ENCODE results near the gene LRRC3. TPM values are rescaled to one million over a fixed set of nuclear protein-coding genes. Genes with fewer than 3 reads are reported as not detected.
A peak's percentile ranks its signal among the peaks of the same experiment; 100 is the strongest.

Gene LRRC3
- total RNA-seq, 1 donor from 2014 or later: 0.99 TPM

DNA sequence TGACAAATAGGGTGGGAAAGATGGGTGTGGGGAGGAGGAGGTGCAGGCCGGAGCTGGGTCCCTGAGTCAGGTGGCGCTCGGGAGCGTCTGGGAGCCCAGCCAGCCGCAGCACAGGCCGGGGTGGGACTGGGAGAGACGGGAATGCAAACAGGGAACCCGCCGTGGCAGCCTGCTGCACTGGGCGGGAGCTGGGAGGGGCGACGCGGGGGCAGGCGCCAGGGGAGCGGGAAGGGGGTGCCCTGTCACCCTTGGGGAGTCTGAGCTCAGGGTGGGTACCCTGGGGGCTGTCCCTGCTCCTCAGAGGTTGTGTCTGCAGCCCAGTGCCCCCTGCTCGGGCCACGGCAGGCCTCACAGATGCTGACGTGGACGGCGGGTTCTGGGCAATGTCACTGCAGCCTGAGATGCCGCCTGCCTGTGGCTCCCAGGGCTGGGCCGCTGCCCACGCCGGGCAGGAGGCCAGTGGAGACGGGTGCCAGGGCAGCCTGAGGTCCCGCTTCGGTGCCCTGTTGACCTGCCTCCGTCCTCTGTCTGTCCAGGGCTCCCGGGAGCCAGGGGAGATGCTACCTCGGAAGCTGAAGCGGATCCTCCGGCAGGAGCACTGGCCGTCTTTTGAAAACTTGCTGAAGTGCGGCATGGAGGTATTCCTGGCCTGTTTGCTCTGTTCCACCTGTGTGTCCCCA lies 16.6 kb upstream of the LRRC3 start:
- DNase-seq (ENCODE audit: low read depth in 2 of 2): no peak

DNA sequence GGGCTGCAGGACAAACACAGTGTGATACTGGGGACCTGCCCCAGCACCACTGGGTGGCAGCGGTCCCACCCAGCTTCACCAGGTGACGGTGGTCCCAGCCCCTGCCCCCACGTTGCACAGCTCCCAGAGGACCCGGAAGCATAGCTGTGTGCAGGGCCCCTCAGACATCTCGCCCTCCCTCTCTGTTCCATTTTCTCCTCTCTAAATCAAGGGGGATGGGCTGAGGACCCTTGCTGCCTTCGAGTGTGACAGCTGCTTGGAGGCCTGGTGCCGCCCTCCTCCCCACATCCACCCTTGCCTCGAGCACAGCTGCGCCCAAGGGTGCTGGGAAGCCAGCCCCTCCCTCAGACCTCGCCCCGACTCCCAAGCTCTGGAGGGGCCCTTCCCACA lies 16.1 kb upstream of the LRRC3 start:
- no peak for DNase-seq (ENCODE audit: low read depth in 2 of 2)

DNA sequence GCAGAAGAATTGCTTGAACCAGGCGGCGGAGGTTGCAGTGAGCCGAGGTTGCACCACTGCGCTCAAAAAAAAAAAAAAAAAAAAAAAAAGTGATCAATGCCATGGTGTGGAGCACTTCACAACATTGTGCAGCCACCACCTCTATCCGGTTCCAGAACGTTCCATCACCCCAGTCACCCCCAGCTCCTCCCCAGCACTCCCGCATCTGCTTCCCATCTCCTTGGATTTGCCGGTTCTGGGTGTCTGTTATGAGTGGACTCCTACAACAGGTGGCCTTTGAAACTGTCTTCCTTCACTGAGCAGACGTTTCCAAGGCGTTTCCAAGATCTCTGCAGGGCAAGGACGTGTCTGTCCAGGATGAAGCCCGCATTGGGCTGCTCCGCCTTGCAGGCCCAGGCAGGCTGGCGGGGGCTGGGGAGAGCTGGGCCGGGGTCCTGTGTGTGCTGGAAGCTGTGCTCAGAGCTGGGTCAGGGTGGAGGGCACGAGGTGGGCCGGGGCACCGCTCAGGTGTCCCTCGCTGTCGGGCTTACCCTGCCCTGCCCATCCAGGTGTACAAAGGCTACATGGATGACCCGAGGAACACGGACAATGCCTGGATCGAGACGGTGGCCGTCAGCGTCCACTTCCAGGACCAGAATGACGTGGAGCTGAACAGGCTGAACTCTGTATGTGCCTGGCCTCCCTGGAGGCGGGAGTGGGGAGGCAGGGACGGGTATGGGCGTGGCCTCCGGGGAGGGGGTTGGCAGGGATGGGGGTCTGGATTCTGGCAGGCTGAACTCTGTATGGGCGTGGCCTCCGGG lies 14.9 kb upstream of the LRRC3 start:
- DNase-seq (ENCODE audit: low read depth in 2 of 2): no peak

- no peak for DNase-seq (ENCODE audit: low read depth in 2 of 2)
These were observed 14.3 kb upstream of the LRRC3 start for GRCh38 chr21:44441041-44441400.

- no peak for DNase-seq (ENCODE audit: low read depth in 2 of 2)
These were observed 13.6 kb upstream of the LRRC3 start for GRCh38 chr21:44441581-44442265.

DNA sequence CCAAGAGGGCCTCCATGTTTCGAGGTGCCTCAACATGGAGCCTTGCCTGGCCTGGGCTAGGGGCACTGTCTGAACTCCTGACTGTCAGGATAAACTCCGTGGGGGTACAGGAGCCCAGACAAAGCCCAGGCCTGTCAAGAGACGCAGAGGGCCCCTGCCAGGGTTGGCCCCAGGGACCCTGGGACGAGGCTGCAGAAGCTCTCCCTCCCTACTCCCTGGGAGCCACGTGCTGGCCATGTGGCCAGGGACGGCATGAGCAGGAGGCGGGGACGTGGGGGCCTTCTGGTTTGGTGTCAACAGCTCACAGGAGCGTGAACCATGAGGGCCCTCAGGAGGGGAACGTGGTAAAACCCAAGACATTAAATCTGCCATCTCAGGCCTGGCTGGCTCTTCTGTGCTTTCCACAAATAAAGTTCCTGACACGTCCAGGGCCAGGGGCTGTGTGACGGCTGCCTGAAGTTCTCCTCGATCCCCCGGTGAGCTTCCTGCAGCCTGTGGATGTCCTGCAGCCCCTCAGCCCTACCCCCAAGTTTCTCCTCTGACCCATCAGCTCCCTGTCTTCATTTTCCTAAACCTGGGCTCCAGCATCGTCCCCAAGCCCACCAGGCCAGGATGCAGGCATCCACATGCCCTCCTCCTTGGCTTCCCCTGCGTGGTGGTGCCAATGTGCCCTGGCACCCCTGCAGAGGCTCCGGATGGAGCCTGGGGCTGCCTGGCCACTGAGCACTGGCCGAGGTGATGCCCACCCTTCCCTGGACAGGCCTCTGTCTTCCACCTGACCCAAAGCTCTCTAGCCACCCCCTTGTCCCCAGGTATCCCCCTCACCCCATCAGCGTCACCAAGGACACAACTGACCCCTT lies 12.8 kb upstream of the LRRC3 start:
- no peak for DNase-seq (ENCODE audit: low read depth in 2 of 2)

- no peak for DNase-seq (ENCODE audit: low read depth in 2 of 2)
These were observed 11.9 kb upstream of the LRRC3 start for GRCh38 chr21:44443291-44443890.

- no peak for DNase-seq (ENCODE audit: low read depth in 2 of 2)
These were observed 11.4 kb upstream of the LRRC3 start for GRCh38 chr21:44443891-44444285.

- no peak for DNase-seq (ENCODE audit: low read depth in 2 of 2)
These were observed 10.9 kb upstream of the LRRC3 start for GRCh38 chr21:44444286-44444931.

DNA sequence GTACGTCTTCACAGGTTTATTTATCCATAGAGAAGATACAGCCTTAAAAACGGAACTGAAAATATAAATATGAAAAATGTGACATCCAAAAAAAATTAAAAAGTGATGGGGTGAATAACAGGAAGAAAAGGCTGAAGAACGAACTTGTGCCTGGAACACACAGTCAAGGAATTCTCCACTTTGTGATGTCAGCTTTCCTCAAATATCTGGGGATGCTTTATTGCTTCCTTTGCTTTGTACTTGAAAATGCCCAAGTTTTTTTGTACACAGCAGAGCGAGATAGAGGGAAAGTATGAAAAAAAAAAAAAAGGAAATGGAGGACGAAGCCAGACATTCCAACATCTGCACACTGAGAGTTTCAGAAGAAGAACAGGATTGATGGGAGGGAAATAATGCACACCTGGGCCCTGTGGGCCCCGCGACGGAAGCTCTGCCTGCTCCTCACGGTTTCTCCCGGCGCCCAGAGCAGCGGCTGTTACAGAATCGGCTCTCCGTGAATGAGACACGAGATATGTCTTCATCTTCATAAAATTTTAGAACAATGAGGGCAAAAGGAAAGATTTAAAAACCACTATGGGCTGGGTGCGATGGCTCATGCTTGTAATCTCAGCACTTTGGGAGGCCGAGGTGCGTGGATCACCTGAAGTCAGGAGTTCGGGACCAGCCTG lies 10.0 kb upstream of the LRRC3 start:
- no peak for DNase-seq (ENCODE audit: low read depth in 2 of 2)

DNA sequence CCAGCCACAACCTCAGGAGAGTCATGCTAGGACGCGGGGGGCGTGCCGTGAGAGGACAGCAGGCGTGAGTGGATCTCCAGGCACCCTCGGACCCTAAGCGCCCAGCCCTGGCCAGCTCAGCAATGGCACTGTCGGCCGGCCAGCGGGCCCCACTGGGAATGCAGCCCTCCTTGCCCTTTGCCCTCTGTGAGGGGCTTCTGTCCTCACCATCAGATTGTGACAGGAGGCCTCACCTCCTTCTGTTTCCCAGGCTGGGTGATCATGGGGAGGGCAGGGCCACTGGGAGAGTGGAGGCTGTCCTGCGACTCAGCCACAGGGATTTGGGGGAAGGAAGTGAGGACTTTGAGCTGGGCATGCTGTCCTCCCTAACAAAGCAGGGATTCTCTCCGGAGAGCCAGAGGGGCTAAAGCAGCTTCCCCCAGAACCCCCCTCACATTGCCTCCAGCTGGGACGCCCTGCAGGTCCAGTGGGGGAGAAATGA lies 6.6 kb upstream of the LRRC3 start:
- no peak for DNase-seq (ENCODE audit: low read depth in 2 of 2)

DNA sequence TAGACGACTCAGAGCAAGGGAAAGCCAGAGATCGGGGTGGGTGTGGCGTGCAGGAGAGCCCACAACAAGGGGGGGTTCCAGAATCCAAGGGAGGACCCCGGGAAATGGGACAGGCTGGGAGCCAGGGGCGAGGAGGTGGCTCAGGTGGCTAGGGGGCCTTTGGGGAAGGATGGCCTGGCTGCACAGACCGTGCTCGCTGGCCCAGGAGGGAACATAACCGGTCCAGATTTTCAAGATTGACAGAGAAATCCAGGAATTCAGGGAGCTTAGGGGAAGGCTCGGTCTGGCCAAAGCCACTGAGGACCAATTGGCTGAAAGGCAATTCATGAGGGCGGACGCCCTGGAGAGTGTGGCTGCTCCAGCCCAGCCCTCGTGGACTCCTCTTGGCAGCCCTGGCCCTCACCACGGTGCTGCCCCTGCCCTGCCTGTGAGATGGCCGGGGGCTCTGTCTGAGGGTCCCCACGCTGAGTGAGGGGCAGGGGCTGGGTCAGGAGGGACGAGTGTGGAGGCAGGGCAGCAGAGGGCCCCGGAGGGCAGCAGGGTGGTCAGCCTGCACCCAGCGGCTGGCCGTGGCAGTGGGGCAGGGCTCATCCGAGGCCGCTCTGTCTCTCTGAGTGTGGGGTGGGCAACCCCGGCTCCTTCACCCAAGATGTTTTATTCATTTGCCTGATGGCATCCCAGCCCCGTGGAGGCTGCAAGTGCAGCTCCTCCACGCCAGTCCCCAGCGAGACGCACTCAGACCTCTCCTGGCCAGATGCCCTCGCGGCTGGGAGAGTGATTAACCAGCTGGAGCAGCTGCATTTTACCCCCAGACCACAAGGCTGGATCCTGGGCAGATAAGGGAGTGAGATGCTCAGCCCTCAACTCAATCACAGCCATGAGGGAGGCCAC lies 5.6 kb upstream of the LRRC3 start:
- no peak for DNase-seq (ENCODE audit: low read depth in 2 of 2)

- no peak for DNase-seq (ENCODE audit: low read depth in 2 of 2)
These were observed 4.9 kb upstream of the LRRC3 start for GRCh38 chr21:44450402-44450801.

DNA sequence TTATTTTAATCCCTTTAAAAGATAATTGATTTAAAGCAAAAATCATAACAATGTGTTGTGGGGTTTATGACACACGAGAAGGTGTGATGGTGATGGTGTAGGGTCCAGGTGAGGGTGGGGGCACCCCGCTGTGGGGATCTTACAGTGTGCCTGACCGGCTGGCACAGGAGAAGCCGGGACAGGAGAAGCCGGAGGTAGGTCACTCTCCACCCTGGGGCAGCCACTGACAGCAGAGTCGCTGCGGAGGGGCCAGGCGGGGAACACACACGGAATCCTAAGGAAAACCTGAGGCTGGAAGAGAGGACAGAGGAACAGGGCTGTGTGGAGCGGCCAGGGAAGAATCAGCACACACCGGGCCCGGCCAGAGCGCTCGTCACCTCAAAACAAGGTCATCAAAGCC lies 4.3 kb upstream of the LRRC3 start:
- DNase-seq (ENCODE audit: low read depth in 2 of 2): no peak

GRCh38 chr21:44453120-44453519 lies 2.2 kb upstream of the LRRC3 start:
- DNase-seq (ENCODE audit: low read depth in 2 of 2): no peak

- DNase-seq (ENCODE audit: low read depth in 2 of 2): no peak
These were observed 1.3 kb upstream of the LRRC3 start for GRCh38 chr21:44454058-44454457.

DNA sequence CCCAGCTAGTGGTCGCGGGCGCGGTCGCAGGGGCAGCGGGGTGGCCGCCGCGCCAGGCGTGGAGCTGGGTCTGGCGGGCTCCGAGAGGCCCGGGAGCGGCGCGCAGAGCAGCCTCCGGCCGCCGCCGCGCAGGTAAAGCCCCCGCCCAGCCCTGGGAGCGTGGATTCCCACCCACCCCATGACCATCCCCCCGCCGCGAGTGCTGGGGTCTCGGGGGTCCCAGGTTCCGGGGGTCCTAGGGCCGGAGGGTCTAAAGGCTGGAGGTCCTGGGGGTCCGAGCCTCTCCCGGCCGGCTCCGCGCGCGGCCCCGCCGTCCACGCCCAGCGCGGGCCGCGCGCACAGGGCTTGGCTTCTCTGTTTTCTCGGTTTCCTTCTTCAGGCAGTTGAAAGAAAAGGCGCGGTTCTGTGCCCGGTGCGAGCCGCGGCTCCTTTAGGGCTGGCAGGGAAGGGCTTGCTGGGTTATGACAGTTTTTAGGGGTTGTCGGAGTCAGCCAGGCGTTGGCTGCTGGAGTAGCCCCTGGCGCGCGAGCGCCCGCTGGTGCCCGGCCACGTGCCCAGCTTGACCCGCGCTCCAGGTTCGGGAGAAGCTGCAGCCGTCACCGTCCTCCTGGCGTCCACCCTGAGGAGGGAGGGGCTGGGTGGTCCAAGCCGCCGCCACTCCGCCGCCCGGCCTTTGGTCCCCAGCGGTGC lies 359 bp downstream of the LRRC3 start:
- DNase-seq (ENCODE audit: low read depth in 2 of 2): peak; percentile 34 to 53

DNA sequence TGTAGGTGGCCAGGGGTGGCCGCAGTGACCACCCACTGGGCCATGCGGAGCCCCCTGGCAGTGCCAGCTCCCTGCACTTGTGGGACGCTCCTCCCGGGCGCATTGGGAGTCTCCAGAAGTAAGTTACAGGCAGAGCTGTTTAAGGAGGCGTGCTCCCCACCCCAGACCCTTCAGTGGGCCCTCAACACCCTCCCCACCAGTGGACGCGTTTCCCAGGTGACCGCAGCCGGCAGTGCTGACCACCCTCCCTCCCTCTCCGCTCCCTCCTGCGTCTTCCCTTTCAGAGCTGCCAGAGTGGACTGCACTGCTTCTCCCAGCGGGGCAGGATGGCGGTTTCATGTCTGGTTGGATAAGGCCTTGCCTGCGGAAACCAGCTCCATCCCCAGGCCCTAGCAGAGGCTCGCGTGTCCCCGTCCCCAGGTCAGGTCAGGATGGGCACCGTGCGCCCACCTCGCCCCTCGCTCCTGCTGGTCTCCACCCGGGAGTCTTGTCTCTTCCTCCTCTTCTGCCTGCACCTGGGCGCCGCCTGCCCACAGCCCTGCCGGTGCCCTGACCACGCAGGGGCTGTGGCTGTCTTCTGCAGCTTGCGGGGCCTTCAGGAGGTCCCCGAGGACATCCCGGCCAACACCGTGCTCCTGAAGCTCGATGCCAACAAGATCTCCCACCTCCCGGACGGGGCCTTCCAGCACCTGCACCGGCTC lies 1.1 kb downstream of the LRRC3 start:
- DNase-seq (ENCODE audit: low read depth in 2 of 2): no peak

Data from lung microvascular endothelial cell (primary cell).